IPS-20b (cell line): Measurements from ENCODE around the gene CARMIL1.
"Not testable (repeated sequence)": the region's sequence is repeated elsewhere in the genome, so short reads cannot be mapped to it uniquely, and the experiment has no call there.

Source experiments
- H3K27ac ChIP-seq: one replicate; pipeline ENCODE4 v1.5.1; 2013; ENCODE audit warnings: low read length
- H3K27me3 ChIP-seq: 2 replicates; pipeline ENCODE4 v1.6.1; 2013; ENCODE audit warnings: mild to moderate bottlenecking, low read length, inconsistent platforms; ENCODE audit not compliant: insufficient read depth
- H3K36me3 ChIP-seq: 2 replicates; pipeline ENCODE4 v1.6.1; 2013; ENCODE audit warnings: low read depth, mild to moderate bottlenecking, inconsistent platforms, low read length, moderate library complexity; ENCODE audit not compliant: insufficient read depth
- H3K4me1 ChIP-seq: 2 replicates; pipeline ENCODE4 v1.6.1; 2013; ENCODE audit warnings: mild to moderate bottlenecking, control low read depth, inconsistent platforms, low read length, moderate library complexity; ENCODE audit not compliant: insufficient read depth
- H3K4me3 ChIP-seq: 2 replicates; pipeline ENCODE4 v1.5.1; 2013; ENCODE audit warnings: mild to moderate bottlenecking, low read length, inconsistent platforms
- H3K9ac ChIP-seq: 2 replicates; pipeline ENCODE4 v1.6.1; 2013; ENCODE audit warnings: low read depth, mild to moderate bottlenecking, inconsistent platforms, low read length, moderate library complexity
- H3K9me3 ChIP-seq: 2 replicates; pipeline ENCODE4 v1.6.1; 2013; ENCODE audit warnings: mild to moderate bottlenecking, low read depth, low read length, inconsistent platforms; ENCODE audit not compliant: insufficient read depth

The CARMIL1 gene

DNA sequence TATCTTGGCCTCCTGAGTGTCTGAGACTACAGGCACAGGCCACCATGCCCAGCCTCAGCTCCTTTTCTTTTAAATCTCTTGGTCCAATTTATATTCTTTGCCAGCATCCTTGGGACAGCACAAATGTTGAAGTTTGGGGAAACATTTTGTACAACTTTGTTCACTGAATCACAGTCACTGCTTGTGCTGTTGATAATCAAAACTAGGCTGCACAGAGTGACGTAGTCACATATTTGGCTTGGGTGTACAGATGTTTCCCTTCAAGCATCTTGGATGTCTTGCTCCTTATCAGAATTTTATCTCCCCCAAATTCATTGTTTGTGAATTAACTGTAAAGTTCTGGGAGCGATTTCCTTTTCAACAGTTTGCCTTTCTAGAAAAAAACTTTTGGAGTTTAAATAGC lies 17.9 kb downstream of the CARMIL1 start:
- no peaks in the 10 kb centered on the region for H3K36me3 ChIP-seq
- no peak overlapping the region for H3K27ac ChIP-seq
- no peaks in the 10 kb centered on the region for H3K9me3 ChIP-seq
- peaks cover 12% of the 10 kb centered on the region; the same call in 1 of the 2 replicates for H3K4me1 ChIP-seq
- no peak overlapping the region for H3K4me3 ChIP-seq
- no peak overlapping the region for H3K9ac ChIP-seq
- no peaks in the 10 kb centered on the region for H3K27me3 ChIP-seq

- H3K9ac ChIP-seq = no peak overlapping the region
- no peaks in the 10 kb centered on the region for H3K27me3 ChIP-seq
- H3K9me3 ChIP-seq = no peaks in the 10 kb centered on the region
- no peaks in the 10 kb centered on the region for H3K36me3 ChIP-seq
- H3K4me1 ChIP-seq = peaks cover 10% of the 10 kb centered on the region; the same call in 1 of the 2 replicates
- H3K27ac ChIP-seq = no peak overlapping the region
- H3K4me3 ChIP-seq = no peak overlapping the region
Measured at GRCh38 chr6:25297823-25298522, 18.8 kb downstream of the CARMIL1 start.

DNA sequence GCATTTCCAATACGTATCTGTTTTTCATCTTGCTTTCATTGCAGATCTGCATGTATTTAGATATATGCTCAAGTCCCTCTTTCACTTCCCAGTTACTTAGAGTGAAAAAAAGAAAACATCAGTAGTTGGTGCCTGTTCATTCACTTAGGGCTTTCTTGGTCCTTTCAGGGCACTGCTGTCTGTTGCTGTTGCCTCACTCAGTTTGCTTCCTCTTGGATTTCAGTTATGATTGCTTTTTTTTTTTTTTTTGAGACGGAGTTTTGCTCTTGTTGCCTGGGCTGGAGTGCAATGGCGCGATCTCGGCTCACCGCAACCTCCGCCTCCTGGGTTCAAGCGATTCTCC lies 19.3 kb downstream of the CARMIL1 start:
- not testable (repeated sequence) for H3K4me3 ChIP-seq, H3K9ac ChIP-seq, H3K27me3 ChIP-seq, H3K36me3 ChIP-seq, H3K9me3 ChIP-seq, H3K27ac ChIP-seq
- peaks cover 10% of the 10 kb centered on the region; the same call in 1 of the 2 replicates for H3K4me1 ChIP-seq

DNA sequence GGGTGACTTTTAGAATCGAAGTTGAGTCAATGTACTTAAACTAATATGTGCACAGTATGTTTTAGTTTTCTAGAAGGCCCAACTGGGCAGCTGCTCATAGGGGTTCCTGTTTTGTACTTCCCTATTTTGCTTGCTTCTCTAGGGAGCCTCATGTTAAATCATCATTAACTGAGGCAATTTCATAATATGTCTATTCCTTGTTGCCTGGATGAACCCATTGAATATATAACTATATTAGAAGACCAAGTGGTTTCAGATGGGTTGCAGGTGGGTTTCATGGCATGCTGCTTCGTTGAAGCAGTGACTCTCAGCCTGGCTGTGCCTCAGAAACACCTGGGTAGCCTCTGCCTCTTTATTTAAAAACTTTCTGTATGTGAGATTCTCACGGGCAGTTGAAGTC lies 22.2 kb downstream of the CARMIL1 start:
- H3K9ac ChIP-seq = no peak overlapping the region
- H3K36me3 ChIP-seq = no peaks in the 10 kb centered on the region
- H3K27ac ChIP-seq = no peak overlapping the region
- peaks cover 10% of the 10 kb centered on the region; the same call in 1 of the 2 replicates for H3K4me1 ChIP-seq
- H3K9me3 ChIP-seq = peaks cover 6% of the 10 kb centered on the region; the same call in 1 of the 2 replicates
- H3K4me3 ChIP-seq = no peak overlapping the region
- H3K27me3 ChIP-seq = no peaks in the 10 kb centered on the region

GRCh38 chr6:25302151-25302550 lies 23.0 kb downstream of the CARMIL1 start:
- Histone ChIP-seq H3K9ac (no peak overlapping the region), H3K27ac (no peak overlapping the region), H3K4me3 (no peak overlapping the region), H3K4me1 (peaks cover 10% of the 10 kb centered on the region; the same call in 1 of the 2 replicates), H3K9me3 (peaks cover 6% of the 10 kb centered on the region; the same call in 1 of the 2 replicates), H3K27me3 (no peaks in the 10 kb centered on the region), H3K36me3 (no peaks in the 10 kb centered on the region)

DNA sequence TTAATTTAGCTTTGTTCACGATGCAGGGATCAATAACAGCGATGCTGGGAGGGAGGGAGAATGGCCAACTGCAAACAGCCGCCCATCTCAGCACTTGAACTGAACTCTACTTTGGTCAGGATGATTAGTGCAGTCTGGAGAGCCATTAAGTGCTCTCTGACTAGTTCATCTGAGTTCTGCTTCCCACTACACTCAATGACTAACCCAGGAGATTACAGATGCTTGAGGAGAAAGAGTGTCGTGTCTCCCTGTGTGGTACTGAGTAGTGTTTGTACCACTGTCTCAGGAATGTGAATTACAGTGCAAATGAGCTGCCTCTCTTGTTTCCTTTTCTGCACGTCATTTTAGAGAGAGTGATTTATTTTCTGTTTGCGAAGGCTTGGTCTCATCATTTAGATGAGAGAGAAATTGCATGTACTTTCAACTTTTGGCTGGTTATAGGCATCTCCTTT lies 23.5 kb downstream of the CARMIL1 start:
- Histone ChIP-seq H3K9me3 (peaks cover 6% of the 10 kb centered on the region; the same call in 1 of the 2 replicates), H3K27ac (no peak overlapping the region), H3K36me3 (no peaks in the 10 kb centered on the region), H3K4me3 (no peak overlapping the region), H3K9ac (no peak overlapping the region), H3K27me3 (no peaks in the 10 kb centered on the region), H3K4me1 (peaks cover 10% of the 10 kb centered on the region; the same call in 1 of the 2 replicates)

DNA sequence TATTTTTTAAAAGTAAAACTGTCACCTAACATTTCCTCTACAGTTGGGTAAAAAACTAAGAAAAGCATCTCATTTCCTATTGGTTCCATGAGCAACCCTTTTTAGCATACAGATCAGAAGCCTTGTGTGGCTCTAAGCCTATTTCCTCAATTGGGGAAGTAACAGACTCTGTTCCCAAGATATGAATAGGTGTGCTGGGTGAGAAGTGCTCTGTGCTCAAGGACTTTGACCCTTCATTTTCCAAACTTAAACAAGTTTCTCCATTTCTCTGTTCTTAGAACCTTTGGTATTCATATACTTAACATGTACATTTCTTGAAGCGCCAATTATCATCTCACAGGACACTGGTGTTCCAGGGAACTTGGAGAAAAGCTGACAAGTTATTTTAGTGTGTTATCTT lies 24.1 kb downstream of the CARMIL1 start:
- no peak overlapping the region for H3K27ac ChIP-seq
- no peak overlapping the region for H3K4me3 ChIP-seq
- peaks cover 6% of the 10 kb centered on the region; the same call in 1 of the 2 replicates for H3K9me3 ChIP-seq
- H3K36me3 ChIP-seq = no peaks in the 10 kb centered on the region
- H3K9ac ChIP-seq = no peak overlapping the region
- H3K4me1 ChIP-seq = peaks cover 10% of the 10 kb centered on the region; the same call in 1 of the 2 replicates
- H3K27me3 ChIP-seq = no peaks in the 10 kb centered on the region

DNA sequence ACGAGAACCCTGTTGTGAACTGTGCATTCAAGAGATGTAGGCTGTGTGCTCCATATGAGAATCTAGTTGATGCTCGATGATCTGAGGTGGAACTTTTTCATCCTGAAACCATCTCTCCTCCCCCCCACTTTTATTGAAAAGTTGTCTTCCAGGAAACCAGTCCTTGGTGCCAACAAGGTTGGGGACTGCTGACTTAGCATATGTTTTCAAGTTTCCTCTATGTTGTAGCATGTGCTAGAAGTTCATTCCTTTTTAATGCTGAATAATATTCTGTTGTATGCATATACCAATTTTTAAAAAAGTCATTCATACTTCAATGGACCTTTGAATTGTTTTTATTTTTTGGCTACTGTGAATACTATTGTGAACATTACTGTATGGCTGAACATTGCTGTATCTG lies 27.2 kb downstream of the CARMIL1 start:
- Histone ChIP-seq H3K4me1 (peaks cover 8% of the 10 kb centered on the region; the same call in 1 of the 2 replicates), H3K9me3 (peaks cover 6% of the 10 kb centered on the region; the same call in 1 of the 2 replicates), H3K27me3 (no peaks in the 10 kb centered on the region), H3K27ac (no peak overlapping the region), H3K9ac (no peak overlapping the region), H3K4me3 (no peak overlapping the region), H3K36me3 (no peaks in the 10 kb centered on the region)

GRCh38 chr6:25307805-25308494 lies 28.8 kb downstream of the CARMIL1 start:
- H3K36me3 ChIP-seq = no peaks in the 10 kb centered on the region
- no peak overlapping the region for H3K4me3 ChIP-seq
- H3K4me1 ChIP-seq = peaks cover 19% of the 10 kb centered on the region
- H3K9me3 ChIP-seq = peaks cover 6% of the 10 kb centered on the region; the same call in 1 of the 2 replicates
- no peaks in the 10 kb centered on the region for H3K27me3 ChIP-seq
- no peak overlapping the region for H3K9ac ChIP-seq
- H3K27ac ChIP-seq = no peak overlapping the region

- Histone ChIP-seq H3K27me3 (no peaks in the 10 kb centered on the region), H3K4me1 (peaks cover 27% of the 10 kb centered on the region), H3K36me3 (no peaks in the 10 kb centered on the region), H3K9me3 (no peaks in the 10 kb centered on the region), H3K9ac (no peak overlapping the region), H3K4me3 (no peak overlapping the region), H3K27ac (no peak overlapping the region)
Measured at GRCh38 chr6:25309886-25310285, 30.7 kb downstream of the CARMIL1 start.

DNA sequence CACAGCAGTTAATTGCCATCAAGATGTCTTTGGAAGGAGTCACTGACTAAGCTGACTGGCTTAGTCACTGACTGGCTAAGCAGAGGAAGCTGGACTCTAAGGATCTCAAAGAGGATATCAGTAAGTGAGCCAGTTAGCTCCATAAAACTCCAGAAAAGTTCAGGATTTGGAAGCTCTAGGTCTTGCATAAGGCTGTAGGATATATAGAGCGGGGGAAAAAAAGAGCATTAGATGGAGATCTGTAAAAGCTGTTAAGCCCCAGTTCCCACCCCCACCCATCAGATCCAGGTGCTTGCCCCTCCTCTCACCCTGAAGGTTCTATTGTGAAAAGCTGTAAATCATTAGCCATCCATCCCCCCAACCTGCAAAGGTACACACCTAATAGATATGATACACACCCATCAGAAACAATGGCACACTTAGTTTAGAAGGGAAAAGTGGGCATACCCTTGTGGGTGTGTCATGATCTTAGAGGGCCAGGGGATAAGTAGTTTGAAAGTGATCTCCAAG lies 32.2 kb downstream of the CARMIL1 start:
- Histone ChIP-seq H3K9ac (no peak overlapping the region), H3K36me3 (no peaks in the 10 kb centered on the region), H3K4me3 (no peak overlapping the region), H3K4me1 (peaks cover 40% of the 10 kb centered on the region), H3K27ac (no peak overlapping the region), H3K27me3 (no peaks in the 10 kb centered on the region), H3K9me3 (no peaks in the 10 kb centered on the region)
